WI38 (cell line): Measurements from ENCODE around the gene LOXL4.

ENCODE experiments used
- H3K4me3 ChIP-seq: 2 replicates; pipeline ENCODE4 v1.5.1; 2011; ENCODE audit warnings: low read depth, mild to moderate bottlenecking, control low read depth, low read length
- CTCF ChIP-seq: IDR thresholded peaks from 2 replicates; pipeline ENCODE4 v1.5.1; 2012; ENCODE audit warnings: low read depth, mild to moderate bottlenecking, control low read depth, low read length

The LOXL4 gene

GRCh38 chr10:98253499-98253898 is 14.5 kb downstream of the LOXL4 start:
- no peak for TF ChIP-seq CTCF
- H3K4me3 ChIP-seq, result no peak overlapping the region

DNA sequence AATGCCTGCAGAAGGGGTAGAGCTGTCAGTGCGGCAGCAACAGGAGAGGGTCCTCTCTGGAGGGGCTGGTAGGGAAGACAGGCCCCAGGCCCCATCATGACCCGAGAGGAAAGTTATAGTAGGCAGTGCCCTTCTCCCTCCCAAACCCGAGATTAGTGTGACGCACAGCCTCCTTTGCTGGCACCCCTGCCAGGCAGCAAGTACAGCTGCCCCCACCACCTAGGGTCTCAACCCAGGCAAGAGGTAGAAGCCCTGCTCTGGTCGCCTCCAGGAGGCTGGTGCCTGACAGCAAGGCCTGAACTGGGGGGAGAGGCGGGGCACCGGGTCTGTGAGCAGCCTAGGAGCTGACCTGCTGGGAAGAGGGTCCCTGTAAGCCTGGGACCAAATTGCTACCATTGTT is 15.5 kb downstream of the LOXL4 start:
- no peak overlapping the region for H3K4me3 ChIP-seq
- no peak for TF ChIP-seq CTCF

DNA sequence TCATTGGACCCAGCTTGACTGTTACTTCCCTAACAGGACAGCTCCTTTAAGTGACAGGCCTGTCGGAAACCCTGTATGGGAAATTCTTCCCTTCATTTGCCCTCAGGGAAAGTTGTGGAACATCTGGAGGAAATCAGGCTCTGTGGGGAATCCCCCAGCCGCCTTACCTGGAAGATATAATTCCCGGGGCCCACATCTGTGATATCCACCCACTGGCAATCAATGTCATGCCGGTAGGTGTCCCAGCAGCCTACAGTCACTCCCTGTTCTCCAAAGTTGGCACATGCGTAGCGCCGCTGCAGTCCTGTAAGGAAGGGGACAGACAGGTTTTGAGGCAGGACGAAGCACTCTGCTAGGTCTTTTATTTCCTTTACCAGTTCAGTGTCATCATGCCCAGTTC is 16.6 kb downstream of the LOXL4 start:
- no peak overlapping the region for H3K4me3 ChIP-seq
- TF ChIP-seq CTCF, result no peak

GRCh38 chr10:98249134-98249533 is 18.9 kb downstream of the LOXL4 start:
- H3K4me3 ChIP-seq, result no peak overlapping the region
- no peak for TF ChIP-seq CTCF

DNA sequence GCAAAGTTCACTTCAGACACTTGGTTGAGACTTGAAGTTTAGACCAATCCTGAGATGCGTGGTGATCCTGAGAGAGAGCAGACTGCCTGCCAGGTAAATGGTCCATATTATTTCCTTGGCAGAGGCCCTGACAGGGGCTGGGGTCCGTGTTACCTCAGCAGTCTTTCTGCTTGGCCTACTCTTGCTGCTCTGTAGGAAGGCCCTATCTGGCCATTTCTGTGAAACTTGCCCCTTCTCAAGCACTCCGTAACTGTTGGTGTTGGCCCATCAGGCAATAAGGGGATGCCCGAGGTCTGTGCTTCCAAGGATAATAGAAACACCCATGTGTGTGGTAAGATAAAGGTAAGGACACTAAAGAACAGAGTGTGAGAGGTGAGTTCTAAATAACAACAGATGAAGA is 20.0 kb downstream of the LOXL4 start:
- TF ChIP-seq CTCF, result no peak
- H3K4me3 ChIP-seq, result no peak overlapping the region

GRCh38 chr10:98246911-98247805 is 20.8 kb downstream of the LOXL4 start:
- TF ChIP-seq CTCF, result no peak
- no peak overlapping the region for H3K4me3 ChIP-seq

GRCh38 chr10:98244586-98244985 is 23.4 kb downstream of the LOXL4 start:
- no peak for TF ChIP-seq CTCF
- no peak overlapping the region for H3K4me3 ChIP-seq
